ENCODE measurements around the gene JAM2. TPM values are rescaled to one million over a fixed set of nuclear protein-coding genes. Genes with fewer than 3 reads are reported as not detected.
A peak's percentile ranks its signal among the peaks of the same experiment; 100 is the strongest.

JAM2 gene
- total RNA-seq, 2 donors from 2014 or later, result 1.4 to 3.3 TPM

DNA sequence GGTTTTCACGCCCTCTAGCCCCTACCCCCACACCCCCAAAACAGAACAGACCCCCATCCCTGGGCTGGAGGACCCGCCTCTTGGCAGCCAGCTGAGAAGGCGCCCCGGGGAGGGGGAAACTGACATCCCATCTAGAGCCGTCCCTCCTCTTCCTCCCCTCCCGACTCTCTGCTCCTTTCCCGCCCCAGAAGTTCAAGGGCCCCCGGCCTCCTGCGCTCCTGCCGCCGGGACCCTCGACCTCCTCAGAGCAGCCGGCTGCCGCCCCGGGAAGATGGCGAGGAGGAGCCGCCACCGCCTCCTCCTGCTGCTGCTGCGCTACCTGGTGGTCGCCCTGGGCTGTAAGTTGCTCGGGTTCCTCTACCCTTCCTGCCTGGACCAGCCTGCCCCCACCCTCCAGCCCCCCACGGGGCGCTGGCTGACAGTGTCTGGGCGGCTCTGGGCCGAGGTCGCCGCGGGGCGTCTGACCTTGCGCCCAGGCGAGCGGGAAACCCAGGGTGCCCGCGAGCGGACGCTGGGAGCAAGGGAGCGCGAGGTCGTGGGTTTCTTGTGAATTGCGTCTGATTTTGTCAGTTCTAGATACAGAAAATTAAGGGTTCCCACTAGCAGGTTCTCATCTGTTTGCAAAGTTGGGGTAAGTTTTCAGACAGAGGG, 618 bp downstream of the JAM2 start:
- Mint-ChIP-seq H3K27ac (no peak overlapping the region), H3K36me3 (peaks cover 4 to 17% of the 10 kb centered on the region in 2 donors), H3K9me3 (peaks cover 4 to 15% of the 10 kb centered on the region in 2 donors)
- ATAC-seq (peak; percentile 72 to 78), DNase-seq (ENCODE audit: low spot score in 2 of 2) (peak in 1 of 2 donors; percentile 47)

DNA sequence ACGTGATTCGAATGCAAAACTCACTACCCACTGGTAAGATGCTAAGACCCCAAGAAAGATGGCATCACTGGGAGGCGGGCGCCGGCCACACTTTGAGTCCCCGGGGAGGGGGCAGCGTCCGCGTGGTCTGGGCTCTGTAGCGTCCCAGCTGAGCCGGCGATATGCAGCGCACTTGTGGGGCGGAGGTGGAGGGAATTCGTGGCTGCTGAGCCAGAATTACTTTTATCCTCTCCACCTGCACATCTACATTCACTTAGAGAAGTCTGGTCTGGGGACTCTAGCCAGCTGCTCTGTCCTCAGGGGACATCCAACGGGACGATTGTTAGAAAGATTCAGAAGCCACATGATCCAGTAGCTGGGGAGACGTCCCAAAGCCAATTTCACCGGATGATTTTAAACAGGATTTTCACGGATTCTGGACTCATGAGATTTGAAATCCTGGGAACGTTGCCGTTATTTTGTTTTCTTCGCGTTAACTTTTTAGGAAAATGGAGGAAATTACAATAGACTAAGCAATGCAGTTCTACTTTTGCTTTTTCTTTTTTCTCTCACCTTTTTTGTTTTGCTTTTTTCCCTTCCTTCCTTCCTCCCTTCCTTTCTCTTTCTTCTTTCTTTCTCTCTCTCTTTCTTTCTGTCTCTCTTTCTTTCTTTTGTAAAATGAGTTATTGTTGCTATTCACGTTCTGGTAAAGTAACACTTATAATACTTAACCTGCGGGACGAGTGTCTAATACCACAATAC, 1.3 kb downstream of the JAM2 start:
- peaks cover 4 to 15% of the 10 kb centered on the region in 2 donors for H3K9me3 Mint-ChIP-seq
- DNase-seq (ENCODE audit: low spot score in 2 of 2), result peak in 1 of 2 donors; percentile 11
- peak overlapping the region in 1 of 2 donors; percentile 1 for H3K27ac Mint-ChIP-seq
- peak; percentile 24 to 26 for ATAC-seq
- peaks cover 4 to 17% of the 10 kb centered on the region in 2 donors for H3K36me3 Mint-ChIP-seq

DNA sequence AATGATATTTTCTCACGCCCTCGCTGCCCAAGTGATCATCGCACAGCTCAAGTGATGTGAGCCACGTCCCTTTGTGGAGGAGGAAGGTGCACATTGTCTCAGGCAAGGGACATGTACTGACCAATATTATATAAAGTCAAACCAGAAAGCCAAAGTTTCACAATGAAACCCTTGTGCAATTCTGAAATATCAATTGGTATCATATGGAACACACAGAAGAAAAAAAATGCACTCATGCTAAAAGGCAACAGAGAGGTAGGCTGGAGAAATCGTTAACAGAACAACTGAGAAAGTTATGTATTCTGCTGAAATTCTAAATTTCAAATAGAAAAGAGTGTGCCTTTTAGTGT, 1.9 kb downstream of the JAM2 start:
- peaks cover 4 to 17% of the 10 kb centered on the region in 2 donors for H3K36me3 Mint-ChIP-seq
- ATAC-seq, result no peak
- H3K27ac Mint-ChIP-seq, result no peak overlapping the region
- no peak for DNase-seq (ENCODE audit: low spot score in 2 of 2)
- H3K9me3 Mint-ChIP-seq, result peaks cover 4 to 14% of the 10 kb centered on the region in 2 donors

DNA sequence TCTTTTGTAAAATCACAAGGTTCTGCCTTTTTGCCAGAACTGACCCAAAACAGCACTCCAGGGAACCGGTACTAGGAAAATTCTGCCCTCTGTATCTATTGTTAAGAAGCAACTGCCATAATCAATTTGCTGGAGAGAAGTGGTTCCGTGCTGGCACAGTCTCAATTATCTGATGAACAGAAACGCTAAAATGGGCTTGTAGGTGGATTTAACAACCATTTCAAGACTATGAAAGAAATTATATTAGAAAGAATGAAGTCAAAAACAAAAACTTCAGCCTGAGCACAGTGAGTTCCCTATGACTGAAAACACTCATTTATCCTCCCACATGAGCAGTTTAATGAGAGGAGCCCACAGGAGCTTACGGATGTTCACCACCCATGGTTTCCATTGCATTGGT, 4.4 kb downstream of the JAM2 start:
- Mint-ChIP-seq H3K36me3 (peaks cover 4 to 7% of the 10 kb centered on the region in 2 donors), H3K9me3 (no peaks in the 10 kb centered on the region), H3K27ac (no peak overlapping the region)
- no peak for ATAC-seq
- DNase-seq (ENCODE audit: low spot score in 2 of 2), result no peak

DNA sequence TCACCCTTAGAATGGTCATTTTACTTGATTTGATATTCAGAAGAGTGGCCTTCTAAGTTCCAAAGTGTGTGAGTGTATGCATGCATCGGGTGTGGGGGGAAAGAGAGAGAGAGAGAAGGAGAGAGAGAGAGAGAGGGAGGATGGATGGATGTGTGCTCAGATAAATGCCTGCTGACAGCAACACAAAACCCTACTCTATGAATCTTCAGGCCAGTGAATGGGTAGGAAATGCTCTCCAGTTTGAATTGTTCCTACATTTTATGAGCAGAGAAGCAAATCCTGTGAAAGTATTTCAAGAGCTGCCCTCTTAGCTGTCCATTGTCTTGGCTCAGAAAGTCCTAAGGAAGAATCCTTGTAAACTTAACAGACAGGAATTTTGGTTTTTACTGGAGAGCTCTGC, 7.4 kb downstream of the JAM2 start:
- no peak for DNase-seq (ENCODE audit: low spot score in 2 of 2)
- no peak for ATAC-seq
- H3K9me3 Mint-ChIP-seq, result no peaks in the 10 kb centered on the region
- no peaks in the 10 kb centered on the region for H3K36me3 Mint-ChIP-seq
- no peak overlapping the region for H3K27ac Mint-ChIP-seq

DNA sequence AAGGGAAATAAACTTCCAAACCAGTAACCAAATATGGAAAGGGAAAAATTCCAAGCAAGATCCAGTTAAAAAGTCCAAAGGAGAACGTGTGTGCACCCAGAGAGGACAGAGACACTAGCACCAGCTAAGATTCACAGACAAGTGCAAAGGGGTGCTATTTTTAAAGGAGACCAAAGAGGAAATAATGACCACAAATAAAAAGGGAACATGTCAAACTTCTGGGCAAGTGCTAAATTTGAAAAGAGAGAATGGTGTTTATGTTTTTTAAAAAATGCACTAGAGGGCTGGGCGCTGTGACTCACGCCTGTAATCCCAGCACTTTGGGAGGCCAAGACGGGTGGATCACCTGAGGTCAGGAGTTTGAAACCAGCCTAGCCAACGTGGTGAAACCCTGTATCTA, 8.6 kb downstream of the JAM2 start:
- no peaks in the 10 kb centered on the region for H3K36me3 Mint-ChIP-seq
- no peak overlapping the region for H3K27ac Mint-ChIP-seq
- no peak for DNase-seq (ENCODE audit: low spot score in 2 of 2)
- ATAC-seq, result no peak
- no peaks in the 10 kb centered on the region for H3K9me3 Mint-ChIP-seq

DNA sequence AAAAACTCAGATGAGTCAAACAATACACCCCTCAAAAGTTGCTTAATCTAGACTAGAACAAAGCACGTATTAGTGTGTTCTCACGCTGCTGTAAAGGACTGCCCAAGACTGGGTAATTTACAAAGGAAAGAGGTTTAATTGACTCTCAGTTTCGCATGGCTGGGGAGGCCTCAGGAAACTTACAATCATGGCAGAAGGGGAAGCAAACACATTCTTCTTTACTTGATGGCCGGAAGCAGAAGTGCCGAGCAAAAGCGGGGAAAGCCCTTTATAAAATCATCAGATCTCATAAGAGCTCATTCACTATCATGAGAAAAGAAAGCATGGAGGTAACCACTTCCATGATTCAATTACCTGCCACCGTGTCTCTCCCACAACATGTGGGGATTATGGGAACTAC, 10.1 kb downstream of the JAM2 start:
- DNase-seq (ENCODE audit: low spot score in 2 of 2) (no peak), ATAC-seq (no peak)
- no peaks in the 10 kb centered on the region for H3K36me3 Mint-ChIP-seq
- H3K27ac Mint-ChIP-seq, result no peak overlapping the region
- H3K9me3 Mint-ChIP-seq, result no peaks in the 10 kb centered on the region

DNA sequence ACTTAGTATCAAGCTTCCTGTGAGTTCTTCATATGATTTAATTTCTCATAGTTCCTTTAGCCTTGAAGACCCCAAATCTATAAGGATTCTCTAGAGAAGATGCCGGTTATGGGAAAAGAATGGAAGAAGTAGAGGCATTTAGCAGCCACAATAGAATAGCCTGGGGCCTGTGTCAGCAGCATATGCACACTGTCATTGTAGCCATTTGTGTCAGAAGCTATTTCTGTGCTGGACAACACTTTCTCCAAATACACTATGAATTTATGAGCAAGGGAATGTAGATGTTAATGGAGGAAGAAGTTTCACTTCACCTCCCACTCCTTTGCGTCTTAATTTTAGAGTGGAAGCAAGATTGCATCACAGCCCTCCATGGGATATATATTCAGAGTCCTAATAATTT, 17.4 kb downstream of the JAM2 start:
- Mint-ChIP-seq H3K36me3 (no peaks in the 10 kb centered on the region), H3K27ac (no peak overlapping the region), H3K9me3 (peaks cover 0 to 4% of the 10 kb centered on the region in 2 donors)
- no peak for ATAC-seq
- DNase-seq (ENCODE audit: low spot score in 2 of 2), result no peak

DNA sequence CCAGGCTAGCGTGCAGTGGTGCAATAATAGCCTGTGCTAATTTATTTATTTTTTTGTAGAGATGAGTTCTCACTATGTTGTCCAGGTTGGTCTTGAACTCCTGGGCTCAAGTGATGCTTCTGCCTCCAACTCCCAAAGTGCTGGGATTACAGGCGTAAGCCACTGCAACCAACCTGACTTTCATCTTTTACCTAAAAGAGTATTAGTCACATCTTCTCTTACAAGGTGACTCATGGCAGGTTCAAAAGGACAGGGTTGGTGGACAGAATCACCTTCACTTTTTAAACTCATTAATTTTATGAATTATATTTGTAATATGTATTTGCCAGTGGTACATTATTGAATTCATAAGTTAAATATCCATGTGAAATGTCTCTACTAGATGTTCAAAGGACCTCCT, 18.1 kb downstream of the JAM2 start:
- ATAC-seq (peak; percentile 55 to 70), DNase-seq (ENCODE audit: low spot score in 2 of 2) (no peak)
- Mint-ChIP-seq H3K36me3 (no peaks in the 10 kb centered on the region), H3K9me3 (peaks cover 0 to 4% of the 10 kb centered on the region in 2 donors), H3K27ac (no peak overlapping the region)

DNA sequence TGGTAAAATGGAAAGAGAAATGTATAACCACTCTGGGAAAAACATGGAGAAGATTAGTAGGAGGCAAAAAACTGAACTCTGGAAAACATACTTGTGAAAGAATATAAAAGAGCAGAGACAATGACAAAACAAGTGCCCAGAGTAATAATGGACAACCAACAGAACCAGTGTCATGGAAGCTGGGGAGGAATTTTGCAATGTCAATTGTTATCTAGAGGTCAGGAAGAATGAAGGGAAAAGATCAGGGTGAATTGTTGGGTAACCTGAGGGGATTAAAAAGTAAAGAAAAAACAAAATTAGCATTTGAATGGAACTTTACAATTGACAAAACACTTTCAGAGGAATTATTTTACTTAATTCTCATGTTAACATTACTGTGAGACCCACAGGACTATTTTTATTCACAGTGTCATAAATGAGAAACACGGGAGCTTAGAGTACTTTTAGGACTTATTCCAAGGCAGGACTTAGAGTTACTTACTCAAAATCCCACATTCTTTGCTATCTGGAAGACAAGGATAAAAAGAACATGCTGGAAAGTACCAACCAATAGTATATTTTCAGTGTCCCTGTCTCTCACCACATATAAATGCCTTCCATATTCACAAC, 19.5 kb downstream of the JAM2 start:
- H3K36me3 Mint-ChIP-seq, result no peaks in the 10 kb centered on the region
- H3K27ac Mint-ChIP-seq, result no peak overlapping the region
- ATAC-seq (no peak), DNase-seq (ENCODE audit: low spot score in 2 of 2) (no peak)
- H3K9me3 Mint-ChIP-seq, result peaks cover 0 to 4% of the 10 kb centered on the region in 2 donors

DNA sequence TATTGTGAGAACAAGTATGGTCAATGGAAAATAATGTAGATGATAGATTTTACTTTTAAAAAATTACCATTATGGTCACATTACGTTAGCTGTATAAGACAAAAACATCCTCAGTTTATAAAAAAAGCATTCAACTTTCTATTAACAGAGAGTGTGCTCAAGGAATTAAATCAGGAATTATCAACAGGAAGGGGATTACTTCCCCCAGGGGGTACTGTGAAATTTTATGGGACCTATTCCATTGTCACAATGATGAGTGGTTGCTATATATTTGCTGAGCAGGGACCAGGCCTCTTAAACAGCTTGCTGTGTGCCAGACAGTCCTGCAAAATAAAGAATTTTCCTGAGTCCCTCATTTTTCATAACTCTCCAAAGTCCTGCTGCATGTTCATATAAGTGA, 21.2 kb downstream of the JAM2 start:
- H3K9me3 Mint-ChIP-seq, result no peaks in the 10 kb centered on the region
- DNase-seq (ENCODE audit: low spot score in 2 of 2) (no peak), ATAC-seq (no peak)
- H3K27ac Mint-ChIP-seq, result no peak overlapping the region
- no peaks in the 10 kb centered on the region for H3K36me3 Mint-ChIP-seq

DNA sequence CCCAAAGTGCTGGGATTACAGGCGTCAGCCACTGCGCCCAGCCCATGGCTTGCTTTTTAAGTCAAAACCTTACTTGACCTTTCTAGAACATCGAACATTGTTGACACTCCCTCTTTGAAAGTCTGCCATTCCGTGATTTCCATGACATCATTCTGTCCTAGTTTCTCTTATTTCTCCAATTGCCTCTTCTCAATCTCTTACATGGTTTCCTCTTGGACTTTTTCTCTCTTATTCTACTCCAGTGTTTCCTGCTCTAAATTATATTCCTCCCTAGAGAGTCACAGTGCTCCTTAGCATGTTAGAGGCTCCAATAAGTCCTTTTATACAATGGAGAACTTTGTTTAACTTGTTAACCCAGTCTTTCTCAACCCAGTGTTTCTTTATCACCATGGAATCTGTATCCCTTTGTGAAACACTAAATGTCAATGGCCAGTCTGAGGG, 25.5 kb downstream of the JAM2 start:
- H3K36me3 Mint-ChIP-seq, result no peaks in the 10 kb centered on the region
- ATAC-seq, result no peak

DNA sequence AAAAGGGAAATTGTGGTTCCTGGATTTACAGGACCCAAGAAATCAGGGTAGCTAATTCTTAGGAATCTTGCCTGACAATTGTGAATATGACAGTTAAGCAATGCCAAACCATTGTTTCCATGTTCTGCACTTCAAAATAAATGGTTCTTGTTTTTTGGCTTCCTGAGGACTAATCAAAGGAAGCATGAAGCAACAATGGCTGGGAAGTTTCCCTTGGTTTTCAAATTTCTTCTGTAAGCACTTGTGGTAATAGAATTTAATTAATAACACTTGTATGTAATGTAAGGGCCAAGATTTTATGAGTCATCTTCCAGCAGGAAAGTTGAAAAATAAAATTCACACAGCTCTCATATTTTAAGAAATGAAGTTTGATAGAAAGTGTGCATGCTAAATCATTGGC, 31.7 kb downstream of the JAM2 start:
- DNase-seq (ENCODE audit: low spot score in 2 of 2) (no peak), ATAC-seq (no peak)
- Mint-ChIP-seq H3K9me3 (peaks cover 0 to 15% of the 10 kb centered on the region in 2 donors), H3K36me3 (no peaks in the 10 kb centered on the region), H3K27ac (no peak overlapping the region)

More for the DNA sequence above, 25.5 kb downstream of the JAM2 start:
- no peak overlapping the region for H3K27ac Mint-ChIP-seq
- no peaks in the 10 kb centered on the region for H3K9me3 Mint-ChIP-seq
- no peak for DNase-seq (ENCODE audit: low spot score in 2 of 2)

DNA sequence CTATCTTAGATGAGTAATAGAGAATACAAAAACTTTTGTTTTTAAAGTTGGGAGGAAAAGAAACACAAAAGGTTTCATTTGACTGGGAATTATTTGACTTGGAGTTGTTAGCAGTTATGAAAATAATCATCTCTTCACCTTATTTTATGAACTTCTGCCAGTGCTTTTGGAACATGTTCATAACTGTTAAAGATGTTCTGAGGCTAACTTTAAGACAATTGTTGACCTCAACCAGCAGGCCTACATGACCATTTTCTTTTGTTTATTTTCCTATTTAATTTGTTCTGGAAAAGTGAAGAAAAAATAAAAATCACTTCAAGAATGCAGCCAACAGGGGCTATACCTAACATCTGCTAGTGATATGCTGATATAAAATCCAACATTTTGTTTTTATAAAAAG, 37.4 kb downstream of the JAM2 start:
- no peak for DNase-seq (ENCODE audit: low spot score in 2 of 2)
- no peak for ATAC-seq
- H3K36me3 Mint-ChIP-seq, result no peaks in the 10 kb centered on the region
- peaks cover 0 to 15% of the 10 kb centered on the region in 2 donors for H3K9me3 Mint-ChIP-seq
- no peak overlapping the region for H3K27ac Mint-ChIP-seq

DNA sequence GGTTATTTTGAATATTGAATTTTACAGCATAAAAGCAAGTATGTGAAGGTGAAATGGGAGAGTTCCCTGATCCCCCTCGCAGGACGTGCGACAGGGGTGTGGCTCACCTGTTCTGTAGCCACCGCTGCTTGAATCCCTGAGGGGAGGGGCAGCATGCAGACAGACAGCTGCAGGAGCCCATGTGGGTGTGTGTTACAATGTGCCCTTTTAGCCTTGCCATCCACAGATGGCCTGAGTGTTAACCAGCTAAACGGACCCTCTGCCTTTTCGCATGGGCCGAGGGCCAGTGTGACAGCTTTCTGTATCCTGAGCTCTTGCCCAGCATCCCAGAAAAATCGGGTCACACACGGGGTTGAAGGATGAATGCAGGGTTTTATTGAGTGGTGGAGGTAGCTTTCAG, 43.3 kb downstream of the JAM2 start:
- H3K36me3 Mint-ChIP-seq, result no peaks in the 10 kb centered on the region
- H3K9me3 Mint-ChIP-seq, result no peaks in the 10 kb centered on the region
- ATAC-seq (no peak), DNase-seq (ENCODE audit: low spot score in 2 of 2) (no peak)
- H3K27ac Mint-ChIP-seq, result no peak overlapping the region

DNA sequence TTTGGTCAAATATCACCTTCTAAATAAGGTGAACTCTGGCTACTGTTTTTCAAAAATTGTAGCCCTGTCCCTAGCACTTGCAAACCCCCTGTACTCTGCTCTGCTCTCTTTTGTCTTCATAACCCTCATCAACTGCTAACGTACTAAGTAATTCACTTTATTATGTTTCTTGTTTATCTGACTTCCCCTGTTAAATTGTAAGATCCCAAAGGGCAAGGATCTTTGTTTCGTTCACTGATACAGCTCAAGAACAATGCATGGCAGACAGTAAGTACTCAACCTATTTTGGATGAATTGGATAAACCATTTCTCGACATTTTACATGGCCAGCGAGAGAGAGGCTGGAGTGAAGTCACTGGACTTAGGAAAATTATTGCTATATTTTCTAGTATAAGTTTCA, 48.7 kb downstream of the JAM2 start:
- Mint-ChIP-seq H3K36me3 (no peaks in the 10 kb centered on the region), H3K27ac (no peak overlapping the region), H3K9me3 (no peaks in the 10 kb centered on the region)
- ATAC-seq (no peak), DNase-seq (ENCODE audit: low spot score in 2 of 2) (no peak)

DNA sequence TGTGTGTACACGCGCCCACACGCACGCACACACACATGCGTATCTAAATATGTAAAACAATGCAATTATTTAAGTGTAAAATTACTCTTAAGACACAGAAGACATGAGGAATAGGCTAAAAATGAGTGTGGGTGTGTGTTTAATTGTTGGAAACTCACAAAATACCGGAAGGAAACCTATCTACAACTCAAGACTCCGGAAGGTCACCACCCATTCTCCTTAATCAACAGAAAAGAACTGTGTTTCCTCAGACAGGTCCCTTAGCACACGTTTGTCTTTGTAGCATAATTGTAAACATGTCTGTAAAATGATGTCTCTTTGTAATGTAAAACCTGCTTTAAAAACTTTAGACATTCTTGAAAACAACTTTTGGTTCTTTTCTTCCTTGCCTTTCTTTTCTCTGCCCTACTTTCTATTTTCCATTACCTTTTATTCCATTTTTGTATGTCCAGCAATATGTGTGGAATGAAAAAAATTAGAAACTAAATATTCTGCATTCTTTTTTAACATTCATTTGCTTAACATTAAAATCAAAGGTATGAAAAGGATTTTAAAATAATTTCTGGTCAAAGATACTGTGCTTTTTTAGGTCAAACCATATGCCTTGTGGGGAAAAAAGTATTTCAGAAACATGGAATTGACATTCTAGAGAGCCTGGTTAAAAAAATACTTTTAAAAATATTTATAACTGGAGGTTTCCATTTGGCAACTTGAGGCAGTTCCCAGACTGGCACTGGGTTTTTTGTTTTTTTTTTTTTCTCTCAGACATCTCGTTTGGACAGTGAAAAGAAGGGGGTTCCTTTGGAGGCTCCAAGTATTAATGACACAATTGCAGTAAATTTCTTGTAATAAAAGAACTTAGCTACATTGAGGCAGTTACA, 49.5 kb downstream of the JAM2 start:
- Mint-ChIP-seq H3K9me3 (no peaks in the 10 kb centered on the region), H3K27ac (no peak overlapping the region), H3K36me3 (no peaks in the 10 kb centered on the region)
- ATAC-seq, result no peak
- no peak for DNase-seq (ENCODE audit: low spot score in 2 of 2)
